ENCODE results near the gene AGPAT2.
"Not testable (repeated sequence)": the region's sequence is repeated elsewhere in the genome, so short reads cannot be mapped to it uniquely, and the experiment has no call there.

The AGPAT2 gene

GRCh38 chr9:136713550-136713949, 26.3 kb upstream of the AGPAT2 start:
- TF ChIP-seq CTCF (IDR thresholded peaks at IDR 0.05), result no peak
- Histone ChIP-seq H3K9me3 (no peaks in the 10 kb centered on the region), H3K4me3 (ENCODE audit: low read depth in 1 of 2, low read length in 1 of 2) (no peak overlapping the region), H3K4me1 (ENCODE audit: control insufficient read depth in 1 of 2, insufficient read depth in 1 of 2, low read depth in 1 of 2, low read length in 1 of 2) (peaks cover 30 to 33% of the 10 kb centered on the region in 2 experiments), H3K36me3 (no peaks in the 10 kb centered on the region), H3K27me3 (peaks cover 83% of the 10 kb centered on the region), H3K27ac (no peak overlapping the region)

- Histone ChIP-seq H3K4me1 (ENCODE audit: control insufficient read depth in 1 of 2, insufficient read depth in 1 of 2, low read depth in 1 of 2, low read length in 1 of 2) (peaks cover 30 to 33% of the 10 kb centered on the region in 2 experiments), H3K4me3 (ENCODE audit: low read depth in 1 of 2, low read length in 1 of 2) (peak overlapping the region; percentile 17 to 43), H3K9me3 (no peaks in the 10 kb centered on the region), H3K27me3 (peaks cover 76% of the 10 kb centered on the region), H3K27ac (no peak overlapping the region), H3K36me3 (no peaks in the 10 kb centered on the region)
- TF ChIP-seq CTCF (IDR thresholded peaks at IDR 0.05), result no peak
Observed at GRCh38 chr9:136712690-136713544, 25.7 kb upstream of the AGPAT2 start.

- Histone ChIP-seq H3K4me3 (ENCODE audit: low read depth in 1 of 2, low read length in 1 of 2) (peak within 1 kb of the TSS; percentile 35 to 43), H3K27ac (no peak within 1 kb of the TSS), H3K27me3 (peaks cover 67% of the 10 kb centered on the region), H3K4me1 (ENCODE audit: control insufficient read depth in 1 of 2, insufficient read depth in 1 of 2, low read depth in 1 of 2, low read length in 1 of 2) (peaks cover 30 to 33% of the 10 kb centered on the region in 2 experiments), H3K36me3 (no peaks in the 10 kb centered on the region), H3K9me3 (no peaks in the 10 kb centered on the region)
- no peak for TF ChIP-seq CTCF (IDR thresholded peaks at IDR 0.05)
Observed at GRCh38 chr9:136711751-136712689, 24.8 kb upstream of the AGPAT2 start, which contains the start of gene DIPK1B. TSS of gene DIPK1B (plus strand) at chr9:136712572. CDS start at chr9:136712666, 94 bp downstream.

- H3K27me3 ChIP-seq, result peaks cover 59% of the 10 kb centered on the region
- peaks cover 30 to 33% of the 10 kb centered on the region in 2 experiments for H3K4me1 ChIP-seq (ENCODE audit: control insufficient read depth in 1 of 2, insufficient read depth in 1 of 2, low read depth in 1 of 2, low read length in 1 of 2)
- H3K9me3 ChIP-seq; H3K27ac ChIP-seq; H3K4me3 ChIP-seq (ENCODE audit: low read depth in 1 of 2, low read length in 1 of 2); H3K36me3 ChIP-seq: not testable (repeated sequence)
Observed at GRCh38 chr9:136711219-136711648, 24.0 kb upstream of the AGPAT2 start.

GRCh38 chr9:136710543-136710942, 23.3 kb upstream of the AGPAT2 start:
- Histone ChIP-seq H3K27me3 (peaks cover 52% of the 10 kb centered on the region), H3K9me3 (no peaks in the 10 kb centered on the region)
- no peak for TF ChIP-seq CTCF (IDR thresholded peaks at IDR 0.05)

More at GRCh38 chr9:136710543-136710942, 23.3 kb upstream of the AGPAT2 start:
- Histone ChIP-seq H3K4me1 (ENCODE audit: control insufficient read depth in 1 of 2, insufficient read depth in 1 of 2, low read depth in 1 of 2, low read length in 1 of 2) (peaks cover 33 to 35% of the 10 kb centered on the region in 2 experiments), H3K4me3 (ENCODE audit: low read depth in 1 of 2, low read length in 1 of 2) (no peak overlapping the region), H3K27ac (no peak overlapping the region), H3K36me3 (no peaks in the 10 kb centered on the region)
